ENCODE data around the gene NRL.

- TF ChIP-seq CTCF (conservative IDR thresholded peaks at IDR 0.05; ENCODE audit: low read length) (no peak), EZH2phosphoT487 (IDR thresholded peaks at IDR 0.05; ENCODE audit: borderline replicate concordance, low read depth, low read length) (no peak)
These were observed 54.3 kb downstream of the NRL start for GRCh38 chr14:24060443-24060842.
